SK-N-SH (cell line): Measurements from ENCODE around the gene DAB2IP. TPM values are rescaled to one million over a fixed set of nuclear protein-coding genes. Genes with fewer than 3 reads are reported as not detected.

Source experiments
- CTCF ChIA-PET: fragments of 300-600, 350-600 bp; formaldehyde crosslinking; extraction: SDS; loops from one replicate; lab custom pipeline; 2021; lab: Yijun Ruan, JAX
- POLR2A ChIA-PET: fragments of 350-600 bp; sonication (Branson Sonifier 250); formaldehyde crosslinking; extraction: SDS; loops from one replicate; lab custom pipeline; 2020; ENCODE audit warnings: antibody characterized with exemption, inconsistent platforms; lab: Yijun Ruan, JAX
- DNase-seq: peaks from one replicate; pipeline ENCODE4 v3.0.0; 2012
- H2AFZ ChIP-seq: fragments of 200-600 bp; sonication (generic); 2 replicates; pipeline ENCODE4 v1.8.1; 2016; ENCODE audit warnings: antibody characterized with exemption, mild to moderate bottlenecking, low read depth
- H3F3A ChIP-seq: fragments of 200-600 bp; sonication (generic); replicated peaks from 2 replicates; pipeline ENCODE3; 2016; ENCODE audit warnings: antibody characterized with exemption, mild to moderate bottlenecking; ENCODE audit not compliant: insufficient read depth
- H3K27ac ChIP-seq, 2 experiments: fragments of 200-500 bp in 1 of 2; fragments of 200-600 bp in 1 of 2; sonication (Bioruptor generic) in 1 of 2; sonication (generic), shearing (Covaris generic) in 1 of 2; 2 replicates each; pipeline versions ENCODE4 v1.5.1 to v1.6.1; 2014 to 2016; ENCODE audit warnings: low read depth in 2 of 2, inconsistent platforms in 1 of 2, low read length in 1 of 2, mild to moderate bottlenecking in 1 of 2, mixed read lengths in 1 of 2
- H3K27me3 ChIP-seq: fragments of 200-600 bp; sonication (generic), shearing (Covaris generic); 2 replicates; pipeline ENCODE4 v1.6.1; 2016; ENCODE audit warnings: mixed run types; ENCODE audit not compliant: insufficient read depth
- H3K36me3 ChIP-seq, 2 experiments: fragments of 200-500 bp in 1 of 2; fragments of 200-600 bp in 1 of 2; sonication (Bioruptor generic) in 1 of 2; sonication (generic) in 1 of 2; replicated peaks in 1 of 2; 2 replicates each; pipeline versions ENCODE3 to v1.5.1; 2014 to 2016; ENCODE audit warnings: low read length in 1 of 2, mild to moderate bottlenecking in 1 of 2; ENCODE audit not compliant: insufficient read depth in 2 of 2, control insufficient read depth in 1 of 2
- H3K4me1 ChIP-seq, 2 experiments: fragments of 200-500 bp in 1 of 2; fragments of 200-600 bp in 1 of 2; sonication (Bioruptor generic) in 1 of 2; sonication (generic), shearing (Covaris generic) in 1 of 2; 2 replicates each; pipeline versions ENCODE4 v1.5.1 to v1.6.1; 2014 to 2016; ENCODE audit warnings: low read depth in 1 of 2, low read length in 1 of 2, mixed run types in 1 of 2; ENCODE audit not compliant: insufficient read depth in 2 of 2, control insufficient read depth in 1 of 2
- H3K4me2 ChIP-seq: fragments of 200-600 bp; sonication (generic), shearing (Covaris generic); 2 replicates; pipeline ENCODE4 v1.6.1; 2017; ENCODE audit warnings: mixed run types
- H3K4me3 ChIP-seq, 2 experiments: fragments of 200-500 bp in 1 of 2; fragments of 200-600 bp in 1 of 2; sonication (Bioruptor generic) in 1 of 2; sonication (generic), shearing (Covaris generic) in 1 of 2; 2 replicates each; pipeline versions ENCODE4 v1.5.1 to v1.8.1; 2014 to 2016; ENCODE audit warnings: low read depth in 2 of 2, inconsistent platforms in 1 of 2, low read length in 1 of 2, mild to moderate bottlenecking in 1 of 2, mixed read lengths in 1 of 2, moderate library complexity in 1 of 2
- H3K79me2 ChIP-seq: fragments of 200-600 bp; sonication (generic); 2 replicates; pipeline ENCODE4 v1.8.1; 2017; ENCODE audit warnings: mild to moderate bottlenecking; ENCODE audit not compliant: insufficient read depth
- H3K9ac ChIP-seq: fragments of 200-600 bp; sonication (generic); 2 replicates; pipeline ENCODE4 v1.6.1; 2017; ENCODE audit warnings: mixed run types
- H3K9me2 ChIP-seq: fragments of 200-600 bp; sonication (generic); 2 replicates; pipeline ENCODE4 v1.6.1; 2017; ENCODE audit warnings: mixed run types
- H3K9me3 ChIP-seq: fragments of 200-600 bp; sonication (generic); 2 replicates; pipeline ENCODE4 v1.6.1; 2017; ENCODE audit warnings: mixed run types, mild to moderate bottlenecking, moderate library complexity
- H4K20me1 ChIP-seq: fragments of 200-600 bp; sonication (generic); 2 replicates; pipeline ENCODE4 v1.6.1; 2017; ENCODE audit warnings: mild to moderate bottlenecking, mixed run types; ENCODE audit not compliant: insufficient read depth
- CHD2 ChIP-seq: fragments of 150-350 bp; IDR thresholded peaks from 2 replicates; pipeline ENCODE4 v1.6.1; 2018; ENCODE audit warnings: low read length; ENCODE audit not compliant: partially characterized antibody
- CTCF ChIP-seq: fragments of 200-600 bp; sonication (generic); IDR thresholded peaks from 2 replicates; pipeline ENCODE4 v1.6.1; 2017; ENCODE audit warnings: antibody characterized with exemption, mild to moderate bottlenecking, moderate library complexity
- ELF1 ChIP-seq: IDR thresholded peaks from 2 replicates; pipeline ENCODE4 v1.4.0; 2012
- EP300 ChIP-seq, 2 experiments: IDR thresholded peaks; 2 replicates each; pipeline versions ENCODE4 v1.4.0 to v1.6.1; 2012; ENCODE audit warnings: borderline replicate concordance in 1 of 2, low read depth in 1 of 2, low read length in 1 of 2
- FOSL2 ChIP-seq: IDR thresholded peaks from 2 replicates; pipeline ENCODE4 v1.4.0; 2012; ENCODE audit warnings: low read depth, mild to moderate bottlenecking, moderate library complexity, borderline replicate concordance
- FOXJ3 ChIP-seq: sonication (generic); formaldehyde crosslinking; IDR thresholded peaks from 2 replicates; pipeline ENCODE4 v1.5.1; 2020; ENCODE audit warnings: mild to moderate bottlenecking, missing genetic modification reagents
- JUND ChIP-seq: IDR thresholded peaks from 2 replicates; pipeline ENCODE4 v1.4.0; 2012
- MEF2A ChIP-seq: IDR thresholded peaks from 2 replicates; pipeline ENCODE4 v1.4.0; 2012; ENCODE audit warnings: low read depth, borderline replicate concordance
- RXRA ChIP-seq: IDR thresholded peaks from 2 replicates; pipeline ENCODE4 v1.4.0; 2012; ENCODE audit warnings: low read depth, mild to moderate bottlenecking, borderline replicate concordance
- SMC3 ChIP-seq: IDR thresholded peaks from 2 replicates; pipeline ENCODE4 v1.6.1; 2012; ENCODE audit warnings: low read depth, low read length, improper control_type of control experiment
- WGBS: methylation state at CpG from one replicate; pipeline ENCODE4 v1.1.6; 2017; ENCODE audit warnings: low lambda C conversion rate; 5-methylcytosine and 5-hydroxymethylcytosine counted together
- polyA plus RNA-seq, 3 experiments: library from polyadenylated mRNA; depleted of rRNA; stranded (reverse); fragments of >200 nt; gene quantifications; 2 replicates each; pipeline ENCODE4 v1.2.3, GENCODE V29; 2012
- TF ChIP-seq, protein P1 (sequence below): IDR thresholded peaks from 2 replicates; pipeline ENCODE4 v1.4.0; 2012; ENCODE audit warnings: low read depth, borderline replicate concordance
- TF ChIP-seq, protein P2 (sequence below): IDR thresholded peaks from 2 replicates; pipeline ENCODE4 v1.4.0; 2012; ENCODE audit warnings: low read depth
- TF ChIP-seq, protein P3 (sequence below): IDR thresholded peaks from 2 replicates; pipeline ENCODE4; 2012
- TF ChIP-seq, protein P4 (sequence below): IDR thresholded peaks from 2 replicates; pipeline ENCODE4 v1.6.1; 2012; ENCODE audit warnings: mild to moderate bottlenecking, low read depth, low read length, moderate library complexity

Gene DAB2IP
- polyA plus RNA-seq, 1 of the 3 experiments (the other 2 are of a cell fraction): 21.4 TPM

DNA sequence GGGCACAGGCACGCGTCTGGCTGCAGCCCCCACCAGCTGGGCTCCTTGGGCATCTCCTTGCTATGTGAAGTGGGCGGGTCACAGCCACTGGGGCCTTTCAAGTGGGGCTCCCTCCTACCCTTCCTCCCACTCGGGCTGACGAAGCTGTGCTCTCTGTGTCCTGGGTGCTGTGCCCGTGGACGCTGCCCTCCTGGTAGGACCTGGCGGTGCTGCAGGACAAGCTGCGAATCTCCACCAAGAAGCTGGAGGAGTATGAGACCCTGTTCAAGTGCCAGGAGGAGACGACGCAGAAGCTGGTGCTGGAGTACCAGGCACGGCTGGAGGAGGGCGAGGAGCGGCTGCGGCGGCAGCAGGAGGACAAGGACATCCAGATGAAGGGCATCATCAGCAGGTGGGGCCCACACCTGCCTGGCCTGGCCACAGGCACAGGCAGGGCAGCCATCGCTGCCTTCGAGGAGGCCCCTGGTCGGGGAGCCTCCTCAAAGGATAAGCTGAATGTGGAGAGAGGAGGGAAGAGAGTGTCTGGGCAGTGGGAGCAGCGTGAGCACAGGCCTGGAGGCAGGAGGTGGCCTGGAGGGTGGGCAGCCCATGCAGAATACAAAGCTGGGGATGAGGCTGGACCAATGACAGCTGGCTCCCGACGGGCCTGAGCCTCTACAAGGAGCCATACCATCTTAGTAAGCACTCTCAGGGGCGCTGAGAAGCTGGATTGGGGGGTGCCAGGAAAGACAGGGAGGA is 124.7 kb downstream of the DAB2IP start:
- TF ChIP-seq EP300 (IDR thresholded peaks at IDR 0.05; ENCODE audit: borderline replicate concordance in 1 of 2, low read depth in 1 of 2, low read length in 1 of 2) (no peak), JUND (no peak)
- TF ChIP-seq, protein P1, sequence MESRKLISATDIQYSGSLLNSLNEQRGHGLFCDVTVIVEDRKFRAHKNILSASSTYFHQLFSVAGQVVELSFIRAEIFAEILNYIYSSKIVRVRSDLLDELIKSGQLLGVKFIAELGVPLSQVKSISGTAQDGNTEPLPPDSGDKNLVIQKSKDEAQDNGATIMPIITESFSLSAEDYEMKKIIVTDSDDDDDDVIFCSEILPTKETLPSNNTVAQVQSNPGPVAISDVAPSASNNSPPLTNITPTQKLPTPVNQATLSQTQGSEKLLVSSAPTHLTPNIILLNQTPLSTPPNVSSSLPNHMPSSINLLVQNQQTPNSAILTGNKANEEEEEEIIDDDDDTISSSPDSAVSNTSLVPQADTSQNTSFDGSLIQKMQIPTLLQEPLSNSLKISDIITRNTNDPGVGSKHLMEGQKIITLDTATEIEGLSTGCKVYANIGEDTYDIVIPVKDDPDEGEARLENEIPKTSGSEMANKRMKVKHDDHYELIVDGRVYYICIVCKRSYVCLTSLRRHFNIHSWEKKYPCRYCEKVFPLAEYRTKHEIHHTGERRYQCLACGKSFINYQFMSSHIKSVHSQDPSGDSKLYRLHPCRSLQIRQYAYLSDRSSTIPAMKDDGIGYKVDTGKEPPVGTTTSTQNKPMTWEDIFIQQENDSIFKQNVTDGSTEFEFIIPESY: no peak
- TF ChIP-seq, all 33 proteins: peak for 0
- Histone ChIP-seq H3K27me3 (no peaks in the 10 kb centered on the region), H3K36me3 (peaks cover 42 to 63% of the 10 kb centered on the region in 2 experiments), H3K4me2 (no peak overlapping the region), H3K4me1 (peaks cover 0 to 4% of the 10 kb centered on the region in 2 experiments; a peak in 3 of 4 replicates), H3F3A (no peaks in the 10 kb centered on the region), H3K9ac (no peak overlapping the region), H3K4me3 (no peak overlapping the region; a peak in 1 of 4 replicates), H2AFZ (no peak overlapping the region), H3K9me3 (0 out of 2 replicates have a peak, but pooled peaks cover 6% of the 10 kb centered on the region), H3K9me2 (no peaks in the 10 kb centered on the region), H3K27ac (no peak overlapping the region), H3K79me2 (no peaks in the 10 kb centered on the region; the same call in none of the 2 replicates), H4K20me1 (no peaks in the 10 kb centered on the region)
- 98% methylated on average over 18 of the region's 23 CpGs for WGBS
- DNase-seq: no peak
- POLR2A ChIA-PET: interaction anchor here (0.6 kb wide), 1 partner anchor 33 kb away, joined by 4 read pairs; no protein-coding TSS in a partner anchor
- CTCF ChIA-PET: interaction anchor here (0.7 kb wide), 1 partner anchor 42 kb away, joined by 3 read pairs; no protein-coding TSS in a partner anchor

DNA sequence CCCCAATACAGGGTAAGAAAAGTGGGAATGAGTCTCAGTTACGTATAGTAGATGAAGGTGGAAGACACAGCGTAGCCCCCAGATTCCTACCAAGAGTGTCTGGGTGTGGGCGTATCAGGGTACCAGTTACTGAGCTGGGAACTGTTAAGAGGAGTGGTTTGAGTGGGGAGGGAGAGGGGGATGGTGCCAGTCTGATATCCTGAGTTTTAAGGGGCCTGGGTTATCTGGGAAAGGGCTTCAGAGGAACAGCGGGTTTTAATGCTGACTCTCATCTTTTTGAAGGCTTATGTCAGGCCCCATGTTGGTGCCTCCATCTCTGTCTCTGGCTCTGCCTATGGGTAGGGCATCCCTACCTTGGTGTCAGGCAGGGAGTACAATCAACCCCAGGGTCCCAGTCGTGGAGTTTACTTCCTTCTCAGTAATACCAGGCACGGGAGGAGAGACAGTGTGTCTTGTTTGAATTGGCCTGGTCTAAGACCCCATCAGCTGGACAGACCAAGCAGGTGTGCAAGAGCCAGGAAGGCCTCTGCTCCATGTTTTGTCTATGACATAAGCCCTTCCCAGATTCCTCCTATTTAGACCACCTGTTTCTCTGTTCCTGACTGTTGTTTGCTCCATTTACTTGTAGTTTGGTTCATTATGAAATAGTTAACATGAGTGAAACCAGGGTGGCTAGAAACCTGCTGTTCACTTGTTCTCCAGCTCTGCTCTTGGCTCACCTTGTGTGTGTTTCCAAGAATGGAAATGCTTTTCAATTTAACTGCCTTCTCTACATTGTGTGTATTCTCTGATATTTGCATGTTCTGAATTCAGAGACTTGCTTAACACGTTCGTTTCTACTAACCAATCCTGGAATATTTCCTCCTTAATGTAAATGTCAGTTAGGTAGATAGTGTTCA is 125.6 kb downstream of the DAB2IP start:
- POLR2A ChIA-PET: no interaction called here
- H3K4me1 ChIP-seq: no peaks in the 10 kb centered on the region; a peak in 2 of 4 replicates
- no peaks in the 10 kb centered on the region; the same call in none of the 2 replicates for H3K79me2 ChIP-seq
- no peak overlapping the region; a peak in 1 of 4 replicates for H3K4me3 ChIP-seq
- CTCF ChIA-PET: no interaction called here
- no peak overlapping the region for H3K9ac ChIP-seq
- no peaks in the 10 kb centered on the region for H4K20me1 ChIP-seq
- H3K9me3 ChIP-seq: 0 out of 2 replicates have a peak, but pooled peaks cover 6% of the 10 kb centered on the region
- no peak overlapping the region for H3K4me2 ChIP-seq
- no peaks in the 10 kb centered on the region for H3K27me3 ChIP-seq
- no peak overlapping the region for H3K27ac ChIP-seq
- peaks cover 42 to 71% of the 10 kb centered on the region in 2 experiments for H3K36me3 ChIP-seq
- H3F3A ChIP-seq: no peaks in the 10 kb centered on the region
- DNase-seq: no peak
- 89% methylated on average over 7 of the region's 8 CpGs for WGBS
- no peak overlapping the region for H2AFZ ChIP-seq
- H3K9me2 ChIP-seq: no peaks in the 10 kb centered on the region
- TF ChIP-seq, protein P2, sequence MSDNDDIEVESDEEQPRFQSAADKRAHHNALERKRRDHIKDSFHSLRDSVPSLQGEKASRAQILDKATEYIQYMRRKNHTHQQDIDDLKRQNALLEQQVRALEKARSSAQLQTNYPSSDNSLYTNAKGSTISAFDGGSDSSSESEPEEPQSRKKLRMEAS: no peak
- no peak for TF ChIP-seq FOXJ3
- TF ChIP-seq, protein P3, sequence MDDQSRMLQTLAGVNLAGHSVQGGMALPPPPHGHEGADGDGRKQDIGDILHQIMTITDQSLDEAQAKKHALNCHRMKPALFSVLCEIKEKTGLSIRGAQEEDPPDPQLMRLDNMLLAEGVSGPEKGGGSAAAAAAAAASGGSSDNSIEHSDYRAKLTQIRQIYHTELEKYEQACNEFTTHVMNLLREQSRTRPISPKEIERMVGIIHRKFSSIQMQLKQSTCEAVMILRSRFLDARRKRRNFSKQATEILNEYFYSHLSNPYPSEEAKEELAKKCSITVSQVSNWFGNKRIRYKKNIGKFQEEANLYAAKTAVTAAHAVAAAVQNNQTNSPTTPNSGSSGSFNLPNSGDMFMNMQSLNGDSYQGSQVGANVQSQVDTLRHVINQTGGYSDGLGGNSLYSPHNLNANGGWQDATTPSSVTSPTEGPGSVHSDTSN: no peak
- TF ChIP-seq, protein P4, sequence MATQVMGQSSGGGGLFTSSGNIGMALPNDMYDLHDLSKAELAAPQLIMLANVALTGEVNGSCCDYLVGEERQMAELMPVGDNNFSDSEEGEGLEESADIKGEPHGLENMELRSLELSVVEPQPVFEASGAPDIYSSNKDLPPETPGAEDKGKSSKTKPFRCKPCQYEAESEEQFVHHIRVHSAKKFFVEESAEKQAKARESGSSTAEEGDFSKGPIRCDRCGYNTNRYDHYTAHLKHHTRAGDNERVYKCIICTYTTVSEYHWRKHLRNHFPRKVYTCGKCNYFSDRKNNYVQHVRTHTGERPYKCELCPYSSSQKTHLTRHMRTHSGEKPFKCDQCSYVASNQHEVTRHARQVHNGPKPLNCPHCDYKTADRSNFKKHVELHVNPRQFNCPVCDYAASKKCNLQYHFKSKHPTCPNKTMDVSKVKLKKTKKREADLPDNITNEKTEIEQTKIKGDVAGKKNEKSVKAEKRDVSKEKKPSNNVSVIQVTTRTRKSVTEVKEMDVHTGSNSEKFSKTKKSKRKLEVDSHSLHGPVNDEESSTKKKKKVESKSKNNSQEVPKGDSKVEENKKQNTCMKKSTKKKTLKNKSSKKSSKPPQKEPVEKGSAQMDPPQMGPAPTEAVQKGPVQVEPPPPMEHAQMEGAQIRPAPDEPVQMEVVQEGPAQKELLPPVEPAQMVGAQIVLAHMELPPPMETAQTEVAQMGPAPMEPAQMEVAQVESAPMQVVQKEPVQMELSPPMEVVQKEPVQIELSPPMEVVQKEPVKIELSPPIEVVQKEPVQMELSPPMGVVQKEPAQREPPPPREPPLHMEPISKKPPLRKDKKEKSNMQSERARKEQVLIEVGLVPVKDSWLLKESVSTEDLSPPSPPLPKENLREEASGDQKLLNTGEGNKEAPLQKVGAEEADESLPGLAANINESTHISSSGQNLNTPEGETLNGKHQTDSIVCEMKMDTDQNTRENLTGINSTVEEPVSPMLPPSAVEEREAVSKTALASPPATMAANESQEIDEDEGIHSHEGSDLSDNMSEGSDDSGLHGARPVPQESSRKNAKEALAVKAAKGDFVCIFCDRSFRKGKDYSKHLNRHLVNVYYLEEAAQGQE: no peak
- no peak for TF ChIP-seq JUND
- TF ChIP-seq RXRA: no peak
- no peak for TF ChIP-seq CTCF
- no peak for TF ChIP-seq FOSL2
- TF ChIP-seq ELF1: no peak
- no peak for TF ChIP-seq MEF2A
- TF ChIP-seq CHD2: no peak
- no peak for TF ChIP-seq SMC3
